HG02759 (cell line): ENCODE results near the gene POLN.

Source experiments
- ATAC-seq: cut with Tn5 transposase; IDR thresholded peaks from one replicate; pipeline ENCODE4 v1.9.1; 2021; ENCODE audit warnings: mild to moderate bottlenecking, moderate library complexity; ENCODE audit not compliant: unreplicated experiment

Gene POLN

DNA sequence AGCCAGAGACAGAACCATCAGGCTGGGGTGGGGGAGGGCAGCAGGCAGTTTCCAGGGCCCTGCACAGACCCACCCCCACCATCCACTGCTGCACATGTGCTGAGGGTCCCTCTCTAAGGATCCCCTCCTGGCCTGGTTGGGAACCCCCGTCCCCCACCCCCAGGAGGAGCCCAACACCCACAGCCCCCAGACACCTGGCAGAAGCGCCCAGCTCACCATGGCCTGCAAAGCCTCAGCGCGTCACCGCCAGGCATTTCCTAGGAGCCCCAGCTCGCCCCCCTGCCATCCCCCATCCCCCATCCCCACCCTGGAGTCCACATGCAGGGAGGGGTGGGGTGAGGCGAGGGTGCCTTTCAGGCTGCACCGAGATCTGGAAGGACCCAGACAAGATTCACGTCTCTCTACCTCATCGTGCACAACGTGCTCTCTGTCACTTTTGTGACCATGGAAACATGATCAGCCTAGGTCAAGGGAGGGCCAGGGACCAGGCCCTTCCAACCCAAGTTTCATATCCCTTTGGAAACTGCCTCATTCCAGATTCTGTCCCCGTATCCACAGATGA is 10.7 kb upstream of the POLN start:
- ATAC-seq, result no peak

- no peak for ATAC-seq
Observed at GRCh38 chr4:2251795-2252529, 10.0 kb upstream of the POLN start.

DNA sequence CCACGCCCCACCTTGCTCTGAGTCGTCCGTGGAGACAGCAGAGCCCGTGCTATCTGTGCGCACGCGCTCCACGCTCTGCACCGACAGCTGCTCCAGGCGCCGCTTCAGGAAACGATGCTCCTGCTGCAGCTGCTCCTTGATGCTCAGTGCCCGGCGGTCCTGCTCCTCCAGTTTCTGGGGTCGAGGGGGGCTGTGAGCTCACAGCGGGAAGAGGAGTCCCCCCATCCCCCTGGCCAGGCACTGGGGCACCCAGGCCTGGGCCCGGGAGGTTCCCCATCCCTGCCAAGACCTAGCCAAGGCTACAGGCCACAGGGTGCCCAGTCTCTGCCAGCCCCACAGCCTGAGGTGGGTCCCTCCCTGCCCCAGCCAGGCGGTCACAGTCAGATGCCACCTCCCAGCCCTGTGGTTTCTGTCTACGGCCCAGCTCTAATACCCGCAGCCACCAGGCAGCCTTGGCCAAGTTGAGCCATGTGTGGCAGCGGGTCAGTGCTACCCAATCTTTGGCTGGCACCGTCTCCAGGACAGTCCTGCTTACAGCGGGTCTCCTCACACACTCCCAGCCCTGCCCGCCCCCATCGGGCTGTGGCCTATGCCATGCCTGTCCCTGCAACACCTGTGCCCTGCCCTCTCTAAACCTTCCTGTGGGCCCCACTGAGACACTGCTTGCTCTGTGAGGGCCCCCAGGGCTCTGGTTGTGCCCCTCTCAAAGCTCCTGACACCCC is 9.3 kb upstream of the POLN start:
- no peak for ATAC-seq

DNA sequence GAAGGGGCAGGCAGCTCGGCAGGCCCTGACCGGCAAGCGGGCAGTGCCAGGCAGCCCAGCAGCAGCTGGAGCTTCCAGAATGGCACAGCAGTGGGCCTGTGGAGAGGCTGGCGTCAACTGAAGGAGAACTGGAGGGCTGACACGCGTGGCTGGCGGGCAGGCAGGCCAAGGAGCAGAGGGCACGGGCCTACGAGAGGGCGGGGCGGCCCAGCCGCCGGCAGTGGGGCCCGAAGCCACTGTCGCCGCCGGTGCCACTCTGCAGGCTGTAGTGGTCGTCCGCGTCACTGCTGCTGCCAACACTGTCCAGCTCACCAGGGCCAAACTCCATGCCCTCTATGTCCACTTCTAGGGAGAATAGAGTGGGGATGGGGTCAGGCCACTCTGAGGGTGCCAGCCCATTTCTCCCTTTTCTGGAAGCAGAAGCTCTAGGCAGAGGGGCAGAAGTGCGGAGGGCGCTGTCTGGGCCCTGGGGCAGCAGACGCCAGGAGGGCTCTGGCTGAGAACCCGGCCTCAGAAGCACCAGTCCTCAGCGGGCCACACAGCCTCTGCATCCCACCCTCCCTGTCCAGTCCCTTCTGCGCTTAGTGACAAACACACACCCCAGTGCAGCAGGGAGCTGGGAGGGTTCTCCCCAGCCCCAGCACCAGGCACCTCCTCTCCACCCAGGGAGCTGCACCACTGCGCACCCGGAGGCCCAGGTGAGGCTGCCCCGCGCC is 8.6 kb upstream of the POLN start:
- ATAC-seq, result no peak

DNA sequence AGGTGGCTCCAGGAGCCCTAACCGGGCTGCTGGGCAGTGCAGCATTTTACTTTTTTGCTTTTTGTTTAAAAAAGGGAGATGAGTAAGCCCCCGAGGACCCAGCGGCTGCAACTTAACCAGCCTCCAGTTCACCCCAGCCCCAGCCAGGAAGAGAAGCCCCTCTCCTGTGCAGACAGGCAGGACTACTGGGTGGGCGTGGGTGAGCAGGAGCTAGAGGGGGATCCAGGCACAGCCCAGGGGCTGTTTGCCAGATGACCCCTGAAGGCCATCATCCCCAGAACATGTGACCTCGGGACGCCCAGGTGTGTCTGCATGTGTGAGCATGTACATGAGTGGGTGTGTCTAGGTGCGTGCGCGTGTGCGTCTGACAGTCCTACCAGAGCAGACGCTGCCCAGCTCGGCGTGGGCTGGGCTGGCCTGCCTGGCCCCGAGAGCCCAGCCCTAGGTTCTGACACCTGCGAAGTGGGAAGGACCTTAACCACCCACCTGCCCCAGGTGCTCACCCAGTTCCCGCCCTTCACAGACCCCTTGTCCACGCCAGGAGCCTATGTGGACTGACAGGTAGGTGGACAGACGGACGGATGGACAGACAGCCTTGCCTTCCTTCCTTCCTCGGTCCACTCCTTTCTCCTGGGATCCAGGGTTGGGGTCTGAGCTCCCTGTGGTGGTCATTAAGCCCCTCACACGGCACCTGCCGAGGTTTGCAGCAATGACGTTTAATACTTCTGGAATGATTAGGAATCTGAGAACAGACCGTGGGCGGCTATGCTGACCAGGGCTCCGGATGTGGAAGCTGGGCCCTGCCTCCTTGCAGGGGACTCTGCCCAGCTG is 7.8 kb upstream of the POLN start:
- no peak for ATAC-seq

- no peak for ATAC-seq
Observed at GRCh38 chr4:2248821-2249261, 6.9 kb upstream of the POLN start.

DNA sequence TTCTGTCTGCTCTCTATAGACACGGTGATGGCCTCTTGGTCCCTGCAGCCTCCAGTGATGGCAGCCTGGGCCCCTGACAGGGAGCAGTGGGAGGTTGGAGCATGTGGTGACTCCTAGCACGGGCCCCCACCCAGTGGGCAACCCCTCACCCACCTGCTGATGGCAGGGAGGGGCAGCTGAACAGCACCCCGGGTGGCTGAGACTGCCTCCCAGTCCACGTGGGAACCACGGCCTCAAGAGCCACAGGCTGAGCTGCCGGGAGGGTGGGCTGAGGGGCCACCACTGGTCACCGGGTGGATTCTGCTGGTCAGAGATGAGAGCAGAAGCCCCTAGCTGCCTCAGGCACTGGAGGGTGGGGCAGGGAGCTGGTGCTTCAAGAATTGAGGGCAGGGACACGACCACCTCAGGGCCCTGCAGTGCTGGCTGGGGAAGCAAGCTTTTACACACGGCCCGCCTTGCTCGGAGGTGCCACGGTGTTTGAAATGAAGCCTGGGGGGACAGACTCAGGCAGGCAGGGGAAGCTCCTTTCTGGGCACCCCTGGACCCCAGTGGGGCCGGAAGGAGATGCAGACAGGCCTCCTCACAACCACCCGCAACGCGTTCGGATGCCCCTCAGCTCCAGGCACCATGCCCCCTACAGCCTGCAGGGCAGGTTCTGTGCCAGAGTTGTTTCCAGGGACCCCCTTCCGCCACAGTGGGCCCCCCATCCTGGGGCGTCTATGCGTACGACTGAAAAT is 6.3 kb upstream of the POLN start:
- ATAC-seq, result no peak

GRCh38 chr4:2247128-2248043 is 5.5 kb upstream of the POLN start:
- no peak for ATAC-seq

GRCh38 chr4:2246384-2247127 is 4.6 kb upstream of the POLN start:
- no peak for ATAC-seq

- no peak for ATAC-seq
Observed at GRCh38 chr4:2245787-2246275, 3.9 kb upstream of the POLN start.

- no peak for ATAC-seq
Observed at GRCh38 chr4:2245057-2245786, 3.3 kb upstream of the POLN start.

GRCh38 chr4:2243681-2244380 is 1.9 kb upstream of the POLN start:
- no peak for ATAC-seq

DNA sequence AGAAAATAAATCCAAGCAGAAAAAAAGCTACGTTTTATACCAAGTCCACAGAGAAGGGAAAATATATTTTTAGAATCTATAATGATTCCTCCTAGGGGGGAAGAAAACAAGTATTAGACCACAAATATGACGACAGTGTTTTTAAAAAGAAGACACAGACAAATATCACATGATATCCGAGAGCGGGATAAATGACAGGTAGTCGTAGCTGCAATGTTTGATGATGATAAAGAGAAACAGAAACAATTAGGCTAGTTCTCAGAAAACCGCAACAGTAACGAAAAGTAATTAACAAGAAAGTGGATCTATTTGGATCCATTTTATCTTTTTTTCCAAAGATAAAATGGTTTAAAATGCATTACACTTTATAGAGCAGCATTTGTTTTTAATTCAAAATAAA is 918 bp downstream of the POLN start:
- no peak for ATAC-seq

GRCh38 chr4:2236944-2237666 is 4.8 kb downstream of the POLN start:
- no peak for ATAC-seq

DNA sequence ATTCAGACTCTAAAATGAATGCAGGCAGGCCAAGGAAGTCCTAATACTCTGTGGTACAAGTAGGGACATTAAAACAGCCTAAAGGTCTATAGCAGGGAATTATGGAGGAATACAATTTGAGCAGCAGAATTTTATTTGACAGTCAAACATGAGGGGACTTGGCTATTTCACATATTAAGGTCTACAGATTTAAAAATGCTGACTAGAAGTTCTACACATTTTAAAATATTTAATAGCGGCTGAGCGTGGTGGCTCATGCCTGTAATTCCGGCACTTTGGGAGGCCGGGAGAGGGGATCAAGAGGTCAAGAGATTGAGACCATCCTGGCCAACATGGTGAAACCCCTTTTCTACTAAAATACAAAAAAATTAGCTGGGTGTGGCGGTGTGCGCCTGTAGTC is 10.8 kb downstream of the POLN start:
- no peak for ATAC-seq

DNA sequence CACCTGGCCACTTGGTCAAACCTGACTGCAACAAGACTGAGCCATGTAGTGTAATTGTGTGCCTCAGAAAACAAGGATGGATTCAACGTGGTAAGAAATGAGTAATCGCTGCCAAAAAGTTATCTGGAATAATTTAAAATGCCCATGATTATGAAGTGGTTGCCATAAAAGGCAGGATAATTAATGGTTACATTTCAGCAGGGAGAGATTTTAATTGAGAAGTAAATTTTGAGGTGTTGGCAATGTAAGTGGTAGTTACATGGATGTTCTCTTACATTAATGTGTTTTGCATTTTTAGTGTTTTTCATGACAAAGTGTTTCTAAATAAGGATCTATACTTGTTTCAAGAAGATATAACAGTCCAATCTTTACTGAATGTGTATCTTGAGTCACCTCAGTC is 15.7 kb downstream of the POLN start:
- ATAC-seq, result no peak
